MM.1S (cell line): ENCODE data around the gene FNTB.

Experiments used
- EZH2 ChIP-seq: fragments of 300-600 bp; sonication (generic); optimal IDR thresholded peaks from 2 replicates; pipeline ENCODE3; 2017; ENCODE audit warnings: low read depth, mild to moderate bottlenecking, antibody characterized with exemption, low read length, mixed read lengths
- TF ChIP-seq, protein P1 (sequence below): fragments of 300-600 bp; sonication (generic); IDR thresholded peaks from 2 replicates; pipeline ENCODE4 v1.5.1; 2016; ENCODE audit warnings: antibody characterized with exemption, low read length, mixed read lengths

DNA sequence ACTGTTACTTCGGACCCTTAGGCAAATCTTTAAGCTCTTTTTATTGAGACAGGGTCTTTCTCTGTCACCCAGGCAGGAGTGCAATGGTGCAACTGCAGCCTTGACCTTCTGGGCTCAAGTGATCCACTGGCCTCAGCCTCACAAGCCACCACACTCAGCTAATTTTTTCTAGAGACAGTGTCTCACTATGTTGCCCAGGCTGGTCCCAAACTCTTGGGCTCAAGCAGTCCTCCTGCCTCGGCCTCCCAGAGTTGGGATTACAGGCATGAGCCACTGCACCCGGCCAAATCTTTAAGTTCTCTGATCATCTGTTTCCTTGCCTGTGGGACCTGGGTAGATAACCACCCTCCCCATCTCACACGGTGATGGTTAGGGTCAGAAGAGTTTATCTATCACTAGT lies 41.8 kb upstream of the FNTB start:
- no peak for TF ChIP-seq EZH2
- TF ChIP-seq, protein P1, sequence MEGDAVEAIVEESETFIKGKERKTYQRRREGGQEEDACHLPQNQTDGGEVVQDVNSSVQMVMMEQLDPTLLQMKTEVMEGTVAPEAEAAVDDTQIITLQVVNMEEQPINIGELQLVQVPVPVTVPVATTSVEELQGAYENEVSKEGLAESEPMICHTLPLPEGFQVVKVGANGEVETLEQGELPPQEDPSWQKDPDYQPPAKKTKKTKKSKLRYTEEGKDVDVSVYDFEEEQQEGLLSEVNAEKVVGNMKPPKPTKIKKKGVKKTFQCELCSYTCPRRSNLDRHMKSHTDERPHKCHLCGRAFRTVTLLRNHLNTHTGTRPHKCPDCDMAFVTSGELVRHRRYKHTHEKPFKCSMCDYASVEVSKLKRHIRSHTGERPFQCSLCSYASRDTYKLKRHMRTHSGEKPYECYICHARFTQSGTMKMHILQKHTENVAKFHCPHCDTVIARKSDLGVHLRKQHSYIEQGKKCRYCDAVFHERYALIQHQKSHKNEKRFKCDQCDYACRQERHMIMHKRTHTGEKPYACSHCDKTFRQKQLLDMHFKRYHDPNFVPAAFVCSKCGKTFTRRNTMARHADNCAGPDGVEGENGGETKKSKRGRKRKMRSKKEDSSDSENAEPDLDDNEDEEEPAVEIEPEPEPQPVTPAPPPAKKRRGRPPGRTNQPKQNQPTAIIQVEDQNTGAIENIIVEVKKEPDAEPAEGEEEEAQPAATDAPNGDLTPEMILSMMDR: no peak
